Midbrain (tissue), 1 donor: ENCODE measurements around the gene SFXN1.
"Not testable (repeated sequence)": the region's sequence is repeated elsewhere in the genome, so short reads cannot be mapped to it uniquely, and the experiment has no call there.

ENCODE experiments used
- DNase-seq: peaks from one replicate; lab custom pipeline; 2025; lab: John Stamatoyannopoulos, UW

The SFXN1 gene

GRCh38 chr5:175478384-175479124 lies at the start of gene SFXN1:
Gene SFXN1, plus strand, starts transcription at chr5:175478560. Its CDS starts 13,544 bp downstream, at chr5:175492104.
- peak; percentile 84 for DNase-seq

GRCh38 chr5:175434800-175435199 lies 43.6 kb upstream of the SFXN1 start:
- no peak for DNase-seq

- DNase-seq: no peak
These were observed 42.0 kb upstream of the SFXN1 start for GRCh38 chr5:175436359-175436758.

GRCh38 chr5:175438234-175438857 lies 40.0 kb upstream of the SFXN1 start:
- no peak for DNase-seq

GRCh38 chr5:175443514-175444059 lies 34.8 kb upstream of the SFXN1 start:
- no peak for DNase-seq

- peak; percentile 53 for DNase-seq
These were observed 34.1 kb upstream of the SFXN1 start, which contains the start of gene DRD1 for GRCh38 chr5:175444060-175444904. Gene DRD1, minus strand, starts transcription at chr5:175444182. Its CDS starts 1,083 bp downstream, at chr5:175443099.

- no peak for DNase-seq
These were observed 33.4 kb upstream of the SFXN1 start for GRCh38 chr5:175444905-175445456.

GRCh38 chr5:175446378-175446777 lies 32.0 kb upstream of the SFXN1 start:
- not testable (repeated sequence) for DNase-seq

- DNase-seq: no peak
These were observed 30.8 kb upstream of the SFXN1 start for GRCh38 chr5:175447571-175447970.

- no peak for DNase-seq
These were observed 30.1 kb upstream of the SFXN1 start for GRCh38 chr5:175448276-175448675.

GRCh38 chr5:175452166-175452565 lies 26.2 kb upstream of the SFXN1 start:
- no peak for DNase-seq

GRCh38 chr5:175454338-175454737 lies 24.0 kb upstream of the SFXN1 start:
- not testable (repeated sequence) for DNase-seq

GRCh38 chr5:175456105-175456742 lies 22.1 kb upstream of the SFXN1 start:
- DNase-seq: no peak

GRCh38 chr5:175457466-175457865 lies 20.9 kb upstream of the SFXN1 start:
- DNase-seq: no peak

GRCh38 chr5:175460126-175460525 lies 18.2 kb upstream of the SFXN1 start:
- DNase-seq: peak; percentile 34

GRCh38 chr5:175460552-175460951 lies 17.8 kb upstream of the SFXN1 start:
- no peak for DNase-seq

- no peak for DNase-seq
These were observed 17.0 kb upstream of the SFXN1 start for GRCh38 chr5:175461370-175461769.

GRCh38 chr5:175463641-175464040 lies 14.7 kb upstream of the SFXN1 start:
- no peak for DNase-seq

GRCh38 chr5:175464074-175464941 lies 14.1 kb upstream of the SFXN1 start:
- DNase-seq: peak; percentile 60

- DNase-seq: no peak
These were observed 13.5 kb upstream of the SFXN1 start for GRCh38 chr5:175464942-175465233.

- DNase-seq: no peak
These were observed 13.1 kb upstream of the SFXN1 start for GRCh38 chr5:175465282-175465681.
